HepG2 (cell line): Measurements from ENCODE around the gene CERS6. TPM values are rescaled to one million over a fixed set of nuclear protein-coding genes. Genes with fewer than 3 reads are reported as not detected.

Experiments
- FOXC1 ChIP-seq: sonication (generic); formaldehyde crosslinking; IDR thresholded peaks from 2 replicates; pipeline ENCODE4 v1.8.0; 2022; ENCODE audit warnings: mild to moderate bottlenecking, missing genetic modification reagents, borderline replicate concordance
- FOXK2 ChIP-seq: fragments of 450-650 bp; IDR thresholded peaks from 2 replicates; pipeline ENCODE4 v1.6.1; 2016
- HOXA7 ChIP-seq: sonication (generic); formaldehyde crosslinking; IDR thresholded peaks from 2 replicates; pipeline ENCODE4 v1.8.1; 2022; ENCODE audit warnings: mild to moderate bottlenecking, missing genetic modification reagents, moderate library complexity
- MYNN ChIP-seq: sonication (generic); formaldehyde crosslinking; IDR thresholded peaks from 2 replicates; pipeline ENCODE4 v1.4.0; 2020; ENCODE audit warnings: mild to moderate bottlenecking, low read depth, missing genetic modification reagents
- RCOR2 ChIP-seq: IDR thresholded peaks from 2 replicates; pipeline ENCODE4 v1.6.1; 2016; ENCODE audit warnings: missing biosample characterization, missing genetic modification reagents
- RFXANK ChIP-seq: IDR thresholded peaks from 2 replicates; pipeline ENCODE4 v1.6.1; 2016
- SMAD3 ChIP-seq: sonication (generic); formaldehyde crosslinking; IDR thresholded peaks from 2 replicates; pipeline ENCODE4 v1.4.0; 2020; ENCODE audit warnings: missing genetic modification reagents
- SRF ChIP-seq: IDR thresholded peaks from 2 replicates; pipeline ENCODE4 v1.6.1; 2011; ENCODE audit warnings: mild to moderate bottlenecking, low read depth, low read length, moderate library complexity
- THYN1 ChIP-seq: sonication (generic); formaldehyde crosslinking; IDR thresholded peaks from 2 replicates; pipeline ENCODE4 v1.8.1; 2023; ENCODE audit warnings: low read depth, mild to moderate bottlenecking, moderate library complexity, missing genetic modification reagents, borderline replicate concordance
- TMF1 ChIP-seq: sonication (generic); formaldehyde crosslinking; IDR thresholded peaks from 2 replicates; pipeline ENCODE4 v1.8.1; 2022; ENCODE audit warnings: low read depth, missing genetic modification reagents
- XBP1 ChIP-seq: sonication (generic); formaldehyde crosslinking; IDR thresholded peaks from 2 replicates; pipeline ENCODE4 v1.5.0; 2020; ENCODE audit warnings: missing genetic modification reagents
- ZBTB26 ChIP-seq: IDR thresholded peaks from 2 replicates; pipeline ENCODE4 v1.6.1; 2016; ENCODE audit warnings: missing compliant biosample characterization, missing genetic modification reagents, borderline replicate concordance
- ZBTB3 ChIP-seq: sonication (generic); formaldehyde crosslinking; IDR thresholded peaks from 2 replicates; pipeline ENCODE4 v1.4.0; 2020; ENCODE audit warnings: low read depth, mild to moderate bottlenecking, moderate library complexity, missing genetic modification reagents, borderline replicate concordance
- ZMAT5 ChIP-seq: sonication (generic); formaldehyde crosslinking; IDR thresholded peaks from 2 replicates; pipeline ENCODE4 v1.5.0; 2020; ENCODE audit warnings: mild to moderate bottlenecking, low read depth, missing genetic modification reagents, borderline replicate concordance
- ZNF138 ChIP-seq: sonication (generic); formaldehyde crosslinking; IDR thresholded peaks from 2 replicates; pipeline ENCODE4 v1.5.0; 2020; ENCODE audit warnings: mild to moderate bottlenecking, low read depth, missing genetic modification reagents
- ZNF142 ChIP-seq: sonication (generic); formaldehyde crosslinking; IDR thresholded peaks from 2 replicates; pipeline ENCODE4 v1.4.0; 2020; ENCODE audit warnings: missing genetic modification reagents
- ZNF891 ChIP-seq: sonication (generic); formaldehyde crosslinking; IDR thresholded peaks from 2 replicates; pipeline ENCODE4 v1.5.0; 2020; ENCODE audit warnings: mild to moderate bottlenecking, missing genetic modification reagents
- polyA plus RNA-seq, 8 experiments: library from polyadenylated mRNA; depleted of rRNA in 3 of 8; stranded (reverse) in 7 of 8; unstranded in 1 of 8; fragments of >200 nt; fragmentation: Illumina TruSeq in 4 of 8; extraction: Trizol in 4 of 8; gene quantifications; 2 replicates each; pipeline versions ENCODE4 v1.2.1 to v1.2.3, GENCODE V29; 2011 to 2016; ENCODE audit warnings: low read depth in 4 of 8, missing spikeins in 1 of 8, mixed read lengths in 1 of 8; ENCODE audit not compliant: insufficient read depth in 1 of 8
- total RNA-seq, 5 experiments: library from RNA; depleted of rRNA; stranded (reverse); fragments of >200 nt; fragmentation: Illumina TruSeq; extraction: Trizol; gene quantifications; 2 replicates each; pipeline ENCODE4 v1.2.3, GENCODE V29; 2016; ENCODE audit warnings: low read depth in 1 of 5
- TF ChIP-seq, protein P1 (sequence below): sonication (generic); formaldehyde crosslinking; IDR thresholded peaks from 2 replicates; pipeline ENCODE4 v1.4.0; 2020; ENCODE audit warnings: low read depth, mild to moderate bottlenecking, missing genetic modification reagents
- TF ChIP-seq, protein P2 (sequence below): sonication (generic); formaldehyde crosslinking; conservative IDR thresholded peaks from 2 replicates; pipeline ENCODE4 v1.8.0; 2022; ENCODE audit warnings: missing genetic modification reagents

CERS6 gene
- total and polyA plus RNA-seq, 2 of the 13 experiments (the other 11 are each of a cell fraction or from before 2014, with no cell fraction given): 10.1 to 20.3 TPM

DNA sequence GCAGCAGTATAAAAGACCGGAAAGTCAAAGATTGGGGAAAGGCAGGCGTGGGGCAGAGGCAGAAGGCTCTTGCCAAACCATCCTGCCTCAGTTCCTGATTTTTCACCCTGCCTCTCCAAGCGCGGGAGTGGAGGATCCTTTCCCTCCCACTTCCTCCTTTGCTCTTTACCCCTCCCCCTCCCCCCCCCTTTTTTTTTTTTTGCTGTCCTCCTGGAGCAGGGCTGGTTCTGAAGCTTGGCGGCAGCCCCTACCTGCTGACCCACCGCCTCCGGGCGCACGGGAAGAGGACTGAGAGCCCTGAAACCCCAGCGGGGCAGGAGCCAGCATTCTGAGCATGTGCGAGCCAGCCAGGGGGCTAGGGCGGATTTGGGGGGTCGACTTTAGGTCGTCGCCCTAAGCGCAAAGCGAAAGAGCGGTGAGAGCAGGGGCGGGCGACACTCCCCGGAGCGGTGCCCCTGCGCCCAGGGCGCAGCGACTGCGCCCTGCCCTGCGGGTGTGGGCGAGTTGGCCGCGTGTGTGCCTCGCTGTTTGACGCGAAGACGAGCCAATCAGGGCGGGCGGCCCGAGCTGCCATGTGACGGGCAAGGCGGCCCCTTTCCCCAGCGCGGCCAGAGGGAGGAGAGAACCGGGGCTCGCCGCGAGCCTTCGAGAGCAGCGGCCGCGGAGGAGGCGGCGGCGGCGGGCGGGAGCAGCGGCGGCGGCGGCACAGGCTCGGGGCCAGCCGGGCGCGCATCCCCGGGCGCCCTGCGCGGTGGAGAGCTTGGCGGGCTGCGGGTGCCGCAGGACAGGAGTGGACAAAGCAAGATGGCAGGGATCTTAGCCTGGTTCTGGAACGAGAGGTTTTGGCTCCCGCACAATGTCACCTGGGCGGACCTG, at the start of gene CERS6 (continued):
- TF ChIP-seq ZNF142 (CRISPR knock-in tag): peak; percentile 94
- peak; percentile 75; the same call in 1 of the 2 replicates for TF ChIP-seq ZMAT5 (CRISPR knock-in tag)
- peak; percentile 87; the same call in 1 of the 2 replicates for TF ChIP-seq XBP1 (CRISPR knock-in tag)
- TF ChIP-seq ZNF891: peak; percentile 95
- peak; percentile 38; the same call in 1 of the 2 replicates for TF ChIP-seq RCOR2 (CRISPR knock-in tag)
- TF ChIP-seq, protein P1, sequence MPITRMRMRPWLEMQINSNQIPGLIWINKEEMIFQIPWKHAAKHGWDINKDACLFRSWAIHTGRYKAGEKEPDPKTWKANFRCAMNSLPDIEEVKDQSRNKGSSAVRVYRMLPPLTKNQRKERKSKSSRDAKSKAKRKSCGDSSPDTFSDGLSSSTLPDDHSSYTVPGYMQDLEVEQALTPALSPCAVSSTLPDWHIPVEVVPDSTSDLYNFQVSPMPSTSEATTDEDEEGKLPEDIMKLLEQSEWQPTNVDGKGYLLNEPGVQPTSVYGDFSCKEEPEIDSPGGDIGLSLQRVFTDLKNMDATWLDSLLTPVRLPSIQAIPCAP (CRISPR knock-in tag): peak; percentile 97
- no peak for TF ChIP-seq ZBTB3
- TF ChIP-seq RFXANK: peak; percentile 78; the same call in 1 of the 2 replicates
- TF ChIP-seq FOXK2: no peak
- peak; percentile 80; the same call in 1 of the 2 replicates for TF ChIP-seq HOXA7 (CRISPR knock-in tag)
- TF ChIP-seq TMF1 (CRISPR knock-in tag): peak; percentile 95
- peak; percentile 82 for TF ChIP-seq ZBTB26 (CRISPR knock-in tag)
- peak; percentile 95 for TF ChIP-seq FOXC1 (CRISPR knock-in tag)
- no peak for TF ChIP-seq SRF
- TF ChIP-seq ZNF138 (CRISPR knock-in tag): peak; percentile 98
- TF ChIP-seq, protein P2, sequence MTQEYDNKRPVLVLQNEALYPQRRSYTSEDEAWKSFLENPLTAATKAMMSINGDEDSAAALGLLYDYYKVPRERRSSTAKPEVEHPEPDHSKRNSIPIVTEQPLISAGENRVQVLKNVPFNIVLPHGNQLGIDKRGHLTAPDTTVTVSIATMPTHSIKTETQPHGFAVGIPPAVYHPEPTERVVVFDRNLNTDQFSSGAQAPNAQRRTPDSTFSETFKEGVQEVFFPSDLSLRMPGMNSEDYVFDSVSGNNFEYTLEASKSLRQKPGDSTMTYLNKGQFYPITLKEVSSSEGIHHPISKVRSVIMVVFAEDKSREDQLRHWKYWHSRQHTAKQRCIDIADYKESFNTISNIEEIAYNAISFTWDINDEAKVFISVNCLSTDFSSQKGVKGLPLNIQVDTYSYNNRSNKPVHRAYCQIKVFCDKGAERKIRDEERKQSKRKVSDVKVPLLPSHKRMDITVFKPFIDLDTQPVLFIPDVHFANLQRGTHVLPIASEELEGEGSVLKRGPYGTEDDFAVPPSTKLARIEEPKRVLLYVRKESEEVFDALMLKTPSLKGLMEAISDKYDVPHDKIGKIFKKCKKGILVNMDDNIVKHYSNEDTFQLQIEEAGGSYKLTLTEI (CRISPR knock-in tag): no peak
- no peak; the same call in 1 of the 2 replicates for TF ChIP-seq MYNN (CRISPR knock-in tag)
- peak; percentile 85; the same call in 1 of the 2 replicates for TF ChIP-seq SMAD3 (CRISPR knock-in tag)
- 0 out of 2 replicates have a peak, but pooled peaks have one; percentile 58 for TF ChIP-seq THYN1
